ENCODE data around the gene RPS6KB2.

The RPS6KB2 gene

GRCh38 chr11:67384851-67385366 lies 43.4 kb upstream of the RPS6KB2 start:
- no peak for TF ChIP-seq CTCF (IDR thresholded peaks at IDR 0.05; ENCODE audit: low read depth, low read length, missing control alignments)
- H3K4me3 ChIP-seq (replicated peaks; ENCODE audit: low read depth, low read length), result no peak overlapping the region
- DNase-seq (ENCODE audit: extremely low read depth, low read depth), result no peak

- no peak for TF ChIP-seq CTCF (IDR thresholded peaks at IDR 0.05; ENCODE audit: low read depth, low read length, missing control alignments)
- no peak overlapping the region for H3K4me3 ChIP-seq (replicated peaks; ENCODE audit: low read depth, low read length)
- no peak for DNase-seq (ENCODE audit: extremely low read depth, low read depth)
Observed at GRCh38 chr11:67387069-67387468, 41.2 kb upstream of the RPS6KB2 start.

- no peak for DNase-seq (ENCODE audit: extremely low read depth, low read depth)
- H3K4me3 ChIP-seq (replicated peaks; ENCODE audit: low read depth, low read length), result no peak overlapping the region
- no peak for TF ChIP-seq CTCF (IDR thresholded peaks at IDR 0.05; ENCODE audit: low read depth, low read length, missing control alignments)
Observed at GRCh38 chr11:67387518-67387917, 40.8 kb upstream of the RPS6KB2 start.

- H3K4me3 ChIP-seq (replicated peaks; ENCODE audit: low read depth, low read length), result no peak overlapping the region
- TF ChIP-seq CTCF (IDR thresholded peaks at IDR 0.05; ENCODE audit: low read depth, low read length, missing control alignments), result peak; percentile 68
- no peak for DNase-seq (ENCODE audit: extremely low read depth, low read depth)
Observed at GRCh38 chr11:67389477-67389876, 38.8 kb upstream of the RPS6KB2 start.

- H3K4me3 ChIP-seq (replicated peaks; ENCODE audit: low read depth, low read length), result peak overlapping the region; percentile 88
- no peak for DNase-seq (ENCODE audit: extremely low read depth, low read depth)
- no peak for TF ChIP-seq CTCF (IDR thresholded peaks at IDR 0.05; ENCODE audit: low read depth, low read length, missing control alignments)
Observed at GRCh38 chr11:67390947-67391303, 37.4 kb upstream of the RPS6KB2 start.

- TF ChIP-seq CTCF (IDR thresholded peaks at IDR 0.05; ENCODE audit: low read depth, low read length, missing control alignments), result no peak
- H3K4me3 ChIP-seq (replicated peaks; ENCODE audit: low read depth, low read length), result peak within 1 kb of the TSS; percentile 88
- peak; percentile 65 for DNase-seq (ENCODE audit: extremely low read depth, low read depth)
Observed at GRCh38 chr11:67391304-67392182, 36.8 kb upstream of the RPS6KB2 start, which contains the start of gene RAD9A. Gene RAD9A (plus strand): TSS chr11:67391986. CDS start chr11:67392045, 59 bp downstream.
